ENCODE results near the gene DAPP1.
"Not testable (repeated sequence)": the region's sequence is repeated elsewhere in the genome, so short reads cannot be mapped to it uniquely, and the experiment has no call there.

Gene DAPP1

GRCh38 chr4:99825272-99825671, 8.6 kb downstream of the DAPP1 start:
- DNase-seq: no peak

- no peak for DNase-seq
These were observed 9.4 kb downstream of the DAPP1 start for GRCh38 chr4:99826016-99826415.

- no peak for DNase-seq
These were observed 10.8 kb downstream of the DAPP1 start for GRCh38 chr4:99827454-99827853.

GRCh38 chr4:99827857-99828256, 11.2 kb downstream of the DAPP1 start:
- no peak for DNase-seq

- no peak for DNase-seq
These were observed 11.8 kb downstream of the DAPP1 start for GRCh38 chr4:99828477-99828876.

GRCh38 chr4:99830051-99830450, 13.4 kb downstream of the DAPP1 start:
- DNase-seq: not testable (repeated sequence)

GRCh38 chr4:99832321-99832720, 15.7 kb downstream of the DAPP1 start:
- DNase-seq: no peak

- DNase-seq: no peak
These were observed 16.1 kb downstream of the DAPP1 start for GRCh38 chr4:99832758-99833157.

GRCh38 chr4:99833756-99834155, 17.1 kb downstream of the DAPP1 start:
- no peak for DNase-seq

GRCh38 chr4:99834569-99834968, 17.9 kb downstream of the DAPP1 start:
- no peak for DNase-seq

GRCh38 chr4:99835942-99836341, 19.3 kb downstream of the DAPP1 start:
- DNase-seq: no peak

- no peak for DNase-seq
These were observed 22.3 kb downstream of the DAPP1 start for GRCh38 chr4:99838927-99839326.

- DNase-seq: no peak
These were observed 24.5 kb downstream of the DAPP1 start for GRCh38 chr4:99841129-99841528.

- no peak for DNase-seq
These were observed 26.8 kb downstream of the DAPP1 start for GRCh38 chr4:99843413-99843812.

GRCh38 chr4:99844048-99844447, 27.4 kb downstream of the DAPP1 start:
- no peak for DNase-seq

GRCh38 chr4:99845179-99845578, 28.6 kb downstream of the DAPP1 start:
- DNase-seq: no peak

GRCh38 chr4:99845708-99846469, 29.3 kb downstream of the DAPP1 start:
- DNase-seq: no peak

- no peak for DNase-seq
These were observed 30.3 kb downstream of the DAPP1 start for GRCh38 chr4:99846891-99847290.

GRCh38 chr4:99847362-99847976, 30.8 kb downstream of the DAPP1 start:
- no peak for DNase-seq

GRCh38 chr4:99848591-99849001, 32.0 kb downstream of the DAPP1 start:
- DNase-seq: no peak

GRCh38 chr4:99852199-99852749, 35.6 kb downstream of the DAPP1 start:
- DNase-seq: no peak

GRCh38 chr4:99853190-99853589, 36.6 kb downstream of the DAPP1 start:
- no peak for DNase-seq

- no peak for DNase-seq
These were observed 37.4 kb downstream of the DAPP1 start for GRCh38 chr4:99853999-99854398.

- no peak for DNase-seq
These were observed 39.1 kb downstream of the DAPP1 start for GRCh38 chr4:99855678-99856077.

Measured in NCI-H526 (cell line).